NCI-H345 (cell line): ENCODE measurements around the gene DDX31.
"Not testable (repeated sequence)": the region's sequence is repeated elsewhere in the genome, so short reads cannot be mapped to it uniquely, and the experiment has no call there.

Experiments used
- DNase-seq: peaks from one replicate; lab custom pipeline; 2025; lab: John Stamatoyannopoulos, UW

DDX31 gene

GRCh38 chr9:132577119-132577518 lies 92.7 kb downstream of the DDX31 start:
- no peak for DNase-seq

GRCh38 chr9:132575811-132576210 lies 94.0 kb downstream of the DDX31 start:
- DNase-seq, result no peak

- peak; percentile 86 for DNase-seq
Measured at GRCh38 chr9:132575005-132575609, 94.7 kb downstream of the DDX31 start.

GRCh38 chr9:132572921-132573320 lies 96.9 kb downstream of the DDX31 start:
- DNase-seq, result no peak

- no peak for DNase-seq
Measured at GRCh38 chr9:132571806-132572600, 97.8 kb downstream of the DDX31 start.

- not testable (repeated sequence) for DNase-seq
Measured at GRCh38 chr9:132568787-132569186, 101.0 kb downstream of the DDX31 start.

- no peak for DNase-seq
Measured at GRCh38 chr9:132564526-132564925, 105.3 kb downstream of the DDX31 start.

GRCh38 chr9:132562306-132562573 lies 107.5 kb downstream of the DDX31 start:
- DNase-seq, result no peak

- no peak for DNase-seq
Measured at GRCh38 chr9:132560616-132561202, 109.1 kb downstream of the DDX31 start.

GRCh38 chr9:132559711-132560110 lies 110.1 kb downstream of the DDX31 start:
- no peak for DNase-seq

GRCh38 chr9:132557159-132557558 lies 112.6 kb downstream of the DDX31 start:
- DNase-seq, result no peak

- DNase-seq, result no peak
Measured at GRCh38 chr9:132556714-132557113, 113.1 kb downstream of the DDX31 start.

- no peak for DNase-seq
Measured at GRCh38 chr9:132556235-132556634, 113.5 kb downstream of the DDX31 start.

- DNase-seq, result no peak
Measured at GRCh38 chr9:132555528-132555927, 114.3 kb downstream of the DDX31 start.

- DNase-seq, result no peak
Measured at GRCh38 chr9:132554755-132555154, 115.0 kb downstream of the DDX31 start.

GRCh38 chr9:132552041-132552440 lies 117.7 kb downstream of the DDX31 start:
- no peak for DNase-seq

GRCh38 chr9:132551556-132551955 lies 118.2 kb downstream of the DDX31 start:
- DNase-seq, result no peak

GRCh38 chr9:132548751-132549640 lies 120.8 kb downstream of the DDX31 start:
- no peak for DNase-seq

GRCh38 chr9:132547976-132548730 lies 121.6 kb downstream of the DDX31 start:
- DNase-seq, result no peak

- DNase-seq, result no peak
Measured at GRCh38 chr9:132547436-132547835, 122.3 kb downstream of the DDX31 start.

- no peak for DNase-seq
Measured at GRCh38 chr9:132547052-132547431, 122.7 kb downstream of the DDX31 start.
